ENCODE measurements around the gene ALAS1.

ALAS1 gene

DNA sequence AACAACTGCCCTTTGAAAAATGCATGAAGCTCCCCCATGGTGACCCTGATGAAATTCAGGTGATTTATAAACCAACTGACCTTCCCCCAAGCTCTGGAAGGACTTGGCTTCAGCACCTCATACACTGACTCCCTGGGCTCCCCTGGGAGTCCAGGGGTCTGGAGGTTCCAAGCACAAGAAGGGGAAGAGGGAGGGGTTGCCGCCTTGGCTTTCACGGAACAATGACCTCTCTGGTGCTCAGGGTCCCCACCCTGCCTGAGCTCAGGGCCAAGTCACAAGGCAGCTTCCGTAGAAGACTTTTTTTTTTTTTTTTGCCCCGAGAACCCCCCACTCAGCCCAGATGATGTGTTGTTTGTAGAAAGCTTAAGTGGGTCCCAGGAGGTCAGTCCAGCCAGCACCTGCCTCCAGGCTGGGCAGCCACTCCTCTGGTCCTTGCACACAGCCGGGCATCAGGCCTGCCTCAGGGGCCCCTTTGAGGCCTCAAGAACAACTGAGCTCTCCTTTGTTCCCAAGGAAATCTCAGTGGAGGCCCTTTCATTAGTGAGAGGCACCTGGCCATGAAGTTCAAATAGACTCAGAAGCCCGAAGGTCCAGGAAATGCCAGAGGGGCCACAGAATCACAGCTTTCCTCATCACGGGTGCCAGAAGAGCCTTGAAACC lies 14.0 kb upstream of the ALAS1 start:
- in situ Hi-C loops (cut with MboI; ENCODE audit: low pct_unique_long_range_greater_than_20kb, low sequenced_read_pairs, unreplicated experiment), result no loop called here
- DNase-seq (ENCODE audit: low spot score), result no peak
- TF ChIP-seq, protein P1, sequence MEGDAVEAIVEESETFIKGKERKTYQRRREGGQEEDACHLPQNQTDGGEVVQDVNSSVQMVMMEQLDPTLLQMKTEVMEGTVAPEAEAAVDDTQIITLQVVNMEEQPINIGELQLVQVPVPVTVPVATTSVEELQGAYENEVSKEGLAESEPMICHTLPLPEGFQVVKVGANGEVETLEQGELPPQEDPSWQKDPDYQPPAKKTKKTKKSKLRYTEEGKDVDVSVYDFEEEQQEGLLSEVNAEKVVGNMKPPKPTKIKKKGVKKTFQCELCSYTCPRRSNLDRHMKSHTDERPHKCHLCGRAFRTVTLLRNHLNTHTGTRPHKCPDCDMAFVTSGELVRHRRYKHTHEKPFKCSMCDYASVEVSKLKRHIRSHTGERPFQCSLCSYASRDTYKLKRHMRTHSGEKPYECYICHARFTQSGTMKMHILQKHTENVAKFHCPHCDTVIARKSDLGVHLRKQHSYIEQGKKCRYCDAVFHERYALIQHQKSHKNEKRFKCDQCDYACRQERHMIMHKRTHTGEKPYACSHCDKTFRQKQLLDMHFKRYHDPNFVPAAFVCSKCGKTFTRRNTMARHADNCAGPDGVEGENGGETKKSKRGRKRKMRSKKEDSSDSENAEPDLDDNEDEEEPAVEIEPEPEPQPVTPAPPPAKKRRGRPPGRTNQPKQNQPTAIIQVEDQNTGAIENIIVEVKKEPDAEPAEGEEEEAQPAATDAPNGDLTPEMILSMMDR (IDR thresholded peaks at IDR 0.05; ENCODE audit: extremely low read depth, insufficient read depth, missing control alignments), result no peak

DNA sequence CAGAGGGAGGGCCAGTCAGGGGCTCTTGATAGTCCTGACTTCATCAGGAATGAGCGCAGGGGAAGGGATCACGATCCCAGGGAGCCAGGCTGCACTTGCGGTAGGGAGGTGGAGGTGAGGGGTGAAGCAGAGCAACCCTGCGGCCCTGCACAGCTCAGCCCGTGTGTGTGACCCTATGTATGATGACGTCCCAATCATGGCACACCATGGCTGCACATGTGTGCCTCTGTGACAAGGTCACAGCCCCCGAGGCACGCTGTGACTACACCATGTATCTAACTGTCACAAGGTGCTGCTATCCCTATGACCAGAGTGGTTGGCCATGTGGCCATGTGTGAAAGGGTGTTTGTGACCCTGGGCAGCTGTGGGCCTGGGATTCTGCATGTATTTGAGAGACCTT lies 13.3 kb upstream of the ALAS1 start:
- no peak for DNase-seq (ENCODE audit: low spot score)
- in situ Hi-C loops (cut with MboI; ENCODE audit: low pct_unique_long_range_greater_than_20kb, low sequenced_read_pairs, unreplicated experiment), result no loop called here
- TF ChIP-seq, protein P1 (IDR thresholded peaks at IDR 0.05; ENCODE audit: extremely low read depth, insufficient read depth, missing control alignments), result no peak

DNA sequence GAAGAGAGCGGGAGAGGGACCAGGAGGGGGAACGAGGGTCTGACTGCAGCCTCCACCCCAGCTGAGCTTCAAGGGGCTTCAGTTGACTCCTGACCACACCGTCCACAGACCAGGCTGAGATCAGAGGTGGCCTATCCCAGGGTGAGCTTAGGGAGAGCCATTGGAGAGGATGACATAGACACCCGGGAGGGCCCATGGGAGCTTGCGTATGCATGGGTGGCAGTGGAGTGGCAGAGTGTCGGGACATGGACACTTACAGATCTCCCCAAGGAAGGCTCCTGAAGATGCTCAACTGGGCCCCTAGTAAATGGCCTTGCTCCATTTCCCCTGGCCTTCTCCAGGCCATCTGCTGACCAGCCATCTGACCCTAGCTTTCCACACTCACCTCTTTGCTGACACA lies 12.6 kb upstream of the ALAS1 start:
- in situ Hi-C loops (cut with MboI; ENCODE audit: low pct_unique_long_range_greater_than_20kb, low sequenced_read_pairs, unreplicated experiment), result no loop called here
- no peak for DNase-seq (ENCODE audit: low spot score)
- TF ChIP-seq, protein P1 (IDR thresholded peaks at IDR 0.05; ENCODE audit: extremely low read depth, insufficient read depth, missing control alignments), result no peak

DNA sequence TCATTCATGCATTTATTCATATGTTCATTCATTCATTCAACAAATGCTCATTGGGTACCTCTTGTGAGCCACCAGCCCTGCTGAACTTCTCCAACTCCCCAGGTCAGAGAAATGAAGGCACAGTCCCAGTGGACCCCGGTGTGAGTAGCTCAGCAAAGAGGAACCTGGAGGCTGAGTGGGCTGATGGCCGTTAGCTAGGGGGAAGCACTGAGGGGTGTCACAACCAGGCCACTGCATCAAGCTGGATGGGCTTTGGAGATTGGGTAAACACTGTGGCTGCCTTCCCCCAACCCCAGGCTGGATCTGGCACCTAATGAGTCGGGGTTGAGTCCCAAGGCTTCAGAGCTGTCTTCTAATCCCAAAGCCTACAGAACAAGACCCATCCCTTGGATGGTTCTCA lies 12.1 kb upstream of the ALAS1 start:
- no peak for DNase-seq (ENCODE audit: low spot score)
- in situ Hi-C loops (cut with MboI; ENCODE audit: low pct_unique_long_range_greater_than_20kb, low sequenced_read_pairs, unreplicated experiment), result no loop called here
- TF ChIP-seq, protein P1 (IDR thresholded peaks at IDR 0.05; ENCODE audit: extremely low read depth, insufficient read depth, missing control alignments), result no peak

DNA sequence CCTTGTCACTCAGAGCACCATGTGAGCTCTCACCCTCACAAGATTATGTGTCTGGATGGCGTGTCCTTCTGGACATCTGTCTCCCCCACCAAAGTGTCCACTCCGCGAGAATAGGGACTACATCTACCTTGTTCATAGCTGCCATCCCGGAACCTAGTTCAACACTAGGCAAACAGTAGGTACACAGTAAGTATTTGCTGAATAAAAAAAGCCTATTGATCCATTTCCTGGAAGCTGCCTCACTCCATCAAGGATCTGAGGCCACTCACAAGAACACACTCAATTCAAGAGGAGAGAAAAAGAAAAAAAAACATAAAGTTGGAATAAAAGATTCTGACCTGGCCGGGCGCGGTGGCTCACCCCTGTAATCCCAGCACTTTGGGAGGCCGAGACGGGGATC lies 11.2 kb upstream of the ALAS1 start:
- in situ Hi-C loops (cut with MboI; ENCODE audit: low pct_unique_long_range_greater_than_20kb, low sequenced_read_pairs, unreplicated experiment), result no loop called here
- TF ChIP-seq, protein P1 (IDR thresholded peaks at IDR 0.05; ENCODE audit: extremely low read depth, insufficient read depth, missing control alignments), result no peak
- no peak for DNase-seq (ENCODE audit: low spot score)

DNA sequence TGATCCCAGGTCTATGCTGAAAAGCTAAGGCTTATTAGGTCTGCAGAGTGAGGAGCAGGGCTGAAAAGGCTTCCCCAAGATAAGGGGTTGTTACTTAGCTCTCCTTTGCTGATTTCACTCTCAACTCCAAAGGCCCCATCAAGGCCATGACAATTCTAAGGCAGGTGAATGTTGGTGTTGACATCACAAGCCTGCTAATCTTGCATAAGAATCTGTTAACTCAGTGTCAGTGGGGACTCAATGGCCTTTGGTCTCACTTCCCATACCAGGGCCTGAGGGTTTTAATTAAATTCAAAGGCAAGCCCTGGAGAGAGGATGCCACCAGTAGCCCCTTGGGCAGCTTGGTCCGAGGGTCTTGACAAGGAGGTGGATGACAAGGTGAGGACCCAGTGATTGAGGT lies 9.4 kb upstream of the ALAS1 start:
- no peak for DNase-seq (ENCODE audit: low spot score)
- in situ Hi-C loops (cut with MboI; ENCODE audit: low pct_unique_long_range_greater_than_20kb, low sequenced_read_pairs, unreplicated experiment), result no loop called here
- TF ChIP-seq, protein P1 (IDR thresholded peaks at IDR 0.05; ENCODE audit: extremely low read depth, insufficient read depth, missing control alignments), result no peak
